Neural cell (in vitro differentiated cells): ENCODE measurements around the gene DGKB. TPM values are rescaled to one million over a fixed set of nuclear protein-coding genes. Genes with fewer than 3 reads are reported as not detected.

Experiments
- H2AFZ ChIP-seq: fragments of 200-600, 300-800 bp; sonication (generic), shearing (Covaris generic); 2 replicates; pipeline ENCODE4 v1.6.0; 2014; ENCODE audit warnings: low read depth, mild to moderate bottlenecking, antibody characterized with exemption, low read length, moderate library complexity
- H3F3A ChIP-seq: fragments of 200-600 bp; shearing (Covaris generic); 2 replicates; pipeline ENCODE4 v1.6.1; 2016; ENCODE audit warnings: mild to moderate bottlenecking, moderate library complexity, mixed read lengths, antibody characterized with exemption, low read length; ENCODE audit not compliant: insufficient read depth, poor library complexity, severe bottlenecking
- H3K27ac ChIP-seq: fragments of 200-600, 300-800 bp; sonication (generic), shearing (Covaris generic); 2 replicates; pipeline ENCODE4 v1.5.1; 2014; ENCODE audit warnings: mild to moderate bottlenecking, low read length, moderate library complexity
- H3K27me3 ChIP-seq: fragments of 300-800, 200-600 bp; sonication (generic), shearing (Covaris generic); 2 replicates; pipeline ENCODE4 v1.6.0; 2014; ENCODE audit warnings: mild to moderate bottlenecking, low read depth, low read length, moderate library complexity; ENCODE audit not compliant: insufficient read depth
- H3K36me3 ChIP-seq: fragments of 300-800, 200-600 bp; sonication (generic), shearing (Covaris generic); 2 replicates; pipeline ENCODE4 v1.5.1; 2014; ENCODE audit warnings: mild to moderate bottlenecking, antibody characterized with exemption, low read length, moderate library complexity; ENCODE audit not compliant: insufficient read depth
- H3K4me2 ChIP-seq: fragments of 300-800, 200-600 bp; sonication (generic), shearing (Covaris generic); 2 replicates; pipeline ENCODE4 v1.6.0; 2014; ENCODE audit warnings: mild to moderate bottlenecking, low read length
- H3K4me3 ChIP-seq: fragments of 300-800, 200-600 bp; sonication (generic), shearing (Covaris generic); 2 replicates; pipeline ENCODE4 v1.5.1; 2014; ENCODE audit warnings: mild to moderate bottlenecking, low read length, moderate library complexity
- H3K79me2 ChIP-seq: fragments of 200-600 bp; shearing (Covaris generic); replicated peaks from 2 replicates; pipeline ENCODE4 v1.6.0; 2014; ENCODE audit warnings: mild to moderate bottlenecking, low read length, moderate library complexity; ENCODE audit not compliant: insufficient read depth
- H3K9ac ChIP-seq: fragments of 300-800, 200-600 bp; sonication (generic), shearing (Covaris generic); 2 replicates; pipeline ENCODE4 v1.6.1; 2016; ENCODE audit warnings: mild to moderate bottlenecking, low read length, mixed read lengths
- H3K9me2 ChIP-seq: fragments of 200-600 bp; shearing (Covaris generic); 2 replicates; pipeline ENCODE4 v1.6.1; 2016; ENCODE audit warnings: mild to moderate bottlenecking, low read length, mixed read lengths; ENCODE audit not compliant: insufficient read depth
- H3K9me3 ChIP-seq: fragments of 200-600, 300-800 bp; sonication (generic), shearing (Covaris generic); 2 replicates; pipeline ENCODE4 v1.6.1; 2016; ENCODE audit warnings: mild to moderate bottlenecking, mixed run types, low read length, moderate library complexity, mixed read lengths
- H4K20me1 ChIP-seq: fragments of 200-600 bp; shearing (Covaris generic); 2 replicates; pipeline ENCODE4 v1.6.1; 2016; ENCODE audit warnings: mild to moderate bottlenecking, mixed run types; ENCODE audit not compliant: insufficient read depth
- EP300 ChIP-seq: fragments of 450-650 bp; conservative IDR thresholded peaks from 2 replicates; pipeline ENCODE4 v1.6.1; 2014; ENCODE audit warnings: antibody characterized with exemption, mild to moderate bottlenecking, moderate library complexity; ENCODE audit not compliant: poor library complexity, severe bottlenecking
- EZH2 ChIP-seq: fragments of 200-600, 300-800 bp; shearing (Covaris generic), sonication (generic); IDR thresholded peaks from 2 replicates; pipeline ENCODE4 v1.6.1; 2014; ENCODE audit warnings: antibody characterized with exemption, low read length, borderline replicate concordance, mild to moderate bottlenecking; ENCODE audit not compliant: insufficient read depth, poor library complexity, severe bottlenecking
- MXI1 ChIP-seq: fragments of 450-650 bp; conservative IDR thresholded peaks from 2 replicates; pipeline ENCODE4 v1.6.1; 2014; ENCODE audit warnings: antibody characterized with exemption, mild to moderate bottlenecking; ENCODE audit not compliant: poor library complexity, severe bottlenecking
- RAD21 ChIP-seq: fragments of 450-650 bp; conservative IDR thresholded peaks from 2 replicates; pipeline ENCODE4 v1.6.1; 2014; ENCODE audit warnings: antibody characterized with exemption, mild to moderate bottlenecking, moderate library complexity
- TAF1 ChIP-seq: IDR thresholded peaks from 2 replicates; pipeline ENCODE4 v1.6.1; 2012; ENCODE audit warnings: low read depth
- polyA plus RNA-seq: library from polyadenylated mRNA; depleted of rRNA; stranded (reverse); fragments of >200 nt; gene quantifications from 2 replicates; pipeline ENCODE4 v1.2.3, GENCODE V29; 2014
- TF ChIP-seq, protein P1 (sequence below): IDR thresholded peaks from 2 replicates; pipeline ENCODE4 v1.6.1; 2012; ENCODE audit warnings: borderline replicate concordance

DGKB gene
- polyA plus RNA-seq, 1 donor from 2014 or later, result 0.20 TPM

DNA sequence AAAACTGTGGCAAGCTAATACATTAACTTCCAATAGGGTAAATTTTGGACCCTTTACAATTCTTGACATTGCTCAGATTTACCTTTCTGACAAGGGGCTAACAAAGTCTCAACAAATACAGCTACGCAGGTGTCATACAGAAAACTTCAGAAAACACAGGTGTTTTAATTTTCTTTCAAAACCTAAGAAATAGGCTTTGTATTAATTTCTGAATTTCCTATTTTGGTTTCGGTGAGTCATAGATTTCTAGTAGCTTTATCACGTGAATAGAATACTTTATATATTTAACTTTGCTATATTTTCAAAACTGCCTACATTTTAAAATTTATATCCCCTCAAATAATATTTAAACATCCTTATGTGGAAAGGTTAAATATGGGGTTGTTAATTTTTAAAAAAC is 215.3 kb downstream of the DGKB start:
- Histone ChIP-seq H3K36me3 (no peaks in the 10 kb centered on the region), H3F3A (no peaks in the 10 kb centered on the region), H3K4me2 (no peak overlapping the region), H3K4me3 (no peak overlapping the region), H3K27ac (no peak overlapping the region), H4K20me1 (no peaks in the 10 kb centered on the region), H3K9ac (no peak overlapping the region), H3K27me3 (no peaks in the 10 kb centered on the region), H2AFZ (no peak overlapping the region), H3K9me3 (no peaks in the 10 kb centered on the region), H3K9me2 (no peaks in the 10 kb centered on the region), H3K79me2 (no peaks in the 10 kb centered on the region)
- TF ChIP-seq TAF1 (no peak), RAD21 (no peak)

DNA sequence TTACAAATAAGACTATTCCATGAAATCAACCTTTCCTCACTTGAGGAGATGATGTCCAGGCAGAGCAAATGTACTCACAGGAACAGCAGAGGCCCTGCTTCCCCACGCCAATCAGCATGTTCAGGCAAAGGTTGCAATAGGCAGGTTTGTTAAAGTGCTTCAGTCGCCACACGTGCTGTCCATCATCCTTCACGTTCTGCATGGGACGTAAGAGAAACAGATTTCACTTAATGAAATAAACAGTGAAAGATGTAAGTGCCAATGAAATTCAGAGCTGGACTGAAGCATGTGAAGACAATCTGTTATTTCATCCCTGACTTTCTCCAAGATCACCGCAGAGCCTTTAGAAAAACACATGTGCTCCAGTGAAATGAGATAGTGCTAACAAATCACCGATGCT is 217.4 kb downstream of the DGKB start:
- H3K9me3 ChIP-seq, result no peaks in the 10 kb centered on the region
- H4K20me1 ChIP-seq, result no peaks in the 10 kb centered on the region
- no peak overlapping the region for H2AFZ ChIP-seq
- no peak overlapping the region for H3K4me2 ChIP-seq
- no peaks in the 10 kb centered on the region for H3K79me2 ChIP-seq
- H3K9me2 ChIP-seq, result no peaks in the 10 kb centered on the region
- no peak for TF ChIP-seq TAF1
- no peaks in the 10 kb centered on the region for H3F3A ChIP-seq
- no peaks in the 10 kb centered on the region for H3K27me3 ChIP-seq
- H3K36me3 ChIP-seq, result no peaks in the 10 kb centered on the region
- no peak overlapping the region for H3K9ac ChIP-seq
- no peak overlapping the region for H3K27ac ChIP-seq
- H3K4me3 ChIP-seq, result no peak overlapping the region

- no peaks in the 10 kb centered on the region for H3K9me3 ChIP-seq
- no peaks in the 10 kb centered on the region for H3K36me3 ChIP-seq
- no peaks in the 10 kb centered on the region for H4K20me1 ChIP-seq
Measured at GRCh38 chr7:14682910-14683465, 219.6 kb downstream of the DGKB start.

More at GRCh38 chr7:14682910-14683465, 219.6 kb downstream of the DGKB start:
- Histone ChIP-seq H3F3A (no peaks in the 10 kb centered on the region), H3K4me2 (no peak overlapping the region), H3K79me2 (no peaks in the 10 kb centered on the region), H3K27ac (no peak overlapping the region), H2AFZ (no peak overlapping the region), H3K9ac (no peak overlapping the region), H3K9me2 (no peaks in the 10 kb centered on the region), H3K4me3 (no peak overlapping the region), H3K27me3 (no peaks in the 10 kb centered on the region)
- TF ChIP-seq EZH2, result no peak
- TF ChIP-seq, protein P1, sequence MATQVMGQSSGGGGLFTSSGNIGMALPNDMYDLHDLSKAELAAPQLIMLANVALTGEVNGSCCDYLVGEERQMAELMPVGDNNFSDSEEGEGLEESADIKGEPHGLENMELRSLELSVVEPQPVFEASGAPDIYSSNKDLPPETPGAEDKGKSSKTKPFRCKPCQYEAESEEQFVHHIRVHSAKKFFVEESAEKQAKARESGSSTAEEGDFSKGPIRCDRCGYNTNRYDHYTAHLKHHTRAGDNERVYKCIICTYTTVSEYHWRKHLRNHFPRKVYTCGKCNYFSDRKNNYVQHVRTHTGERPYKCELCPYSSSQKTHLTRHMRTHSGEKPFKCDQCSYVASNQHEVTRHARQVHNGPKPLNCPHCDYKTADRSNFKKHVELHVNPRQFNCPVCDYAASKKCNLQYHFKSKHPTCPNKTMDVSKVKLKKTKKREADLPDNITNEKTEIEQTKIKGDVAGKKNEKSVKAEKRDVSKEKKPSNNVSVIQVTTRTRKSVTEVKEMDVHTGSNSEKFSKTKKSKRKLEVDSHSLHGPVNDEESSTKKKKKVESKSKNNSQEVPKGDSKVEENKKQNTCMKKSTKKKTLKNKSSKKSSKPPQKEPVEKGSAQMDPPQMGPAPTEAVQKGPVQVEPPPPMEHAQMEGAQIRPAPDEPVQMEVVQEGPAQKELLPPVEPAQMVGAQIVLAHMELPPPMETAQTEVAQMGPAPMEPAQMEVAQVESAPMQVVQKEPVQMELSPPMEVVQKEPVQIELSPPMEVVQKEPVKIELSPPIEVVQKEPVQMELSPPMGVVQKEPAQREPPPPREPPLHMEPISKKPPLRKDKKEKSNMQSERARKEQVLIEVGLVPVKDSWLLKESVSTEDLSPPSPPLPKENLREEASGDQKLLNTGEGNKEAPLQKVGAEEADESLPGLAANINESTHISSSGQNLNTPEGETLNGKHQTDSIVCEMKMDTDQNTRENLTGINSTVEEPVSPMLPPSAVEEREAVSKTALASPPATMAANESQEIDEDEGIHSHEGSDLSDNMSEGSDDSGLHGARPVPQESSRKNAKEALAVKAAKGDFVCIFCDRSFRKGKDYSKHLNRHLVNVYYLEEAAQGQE, result no peak
- TF ChIP-seq EP300, result no peak
- TF ChIP-seq MXI1, result no peak
- no peak for TF ChIP-seq TAF1
- TF ChIP-seq RAD21, result no peak
